HG03565 (cell line): ENCODE data around the gene CHRNG.
"Not testable (repeated sequence)": the region's sequence is repeated elsewhere in the genome, so short reads cannot be mapped to it uniquely, and the experiment has no call there.

ENCODE experiments used
- ATAC-seq: cut with Tn5 transposase; IDR thresholded peaks from one replicate; pipeline ENCODE4 v1.9.1; 2021; ENCODE audit warnings: mild to moderate bottlenecking, moderate library complexity; ENCODE audit not compliant: unreplicated experiment

The CHRNG gene

GRCh38 chr2:232527905-232528470 is 11.5 kb upstream of the CHRNG start:
- no peak for ATAC-seq

- no peak for ATAC-seq
These were observed 10.6 kb upstream of the CHRNG start for GRCh38 chr2:232528746-232529460.

GRCh38 chr2:232529806-232530547 is 9.5 kb upstream of the CHRNG start:
- ATAC-seq = no peak

- no peak for ATAC-seq
These were observed 8.7 kb upstream of the CHRNG start for GRCh38 chr2:232530626-232531260.

GRCh38 chr2:232532419-232532818 is 7.1 kb upstream of the CHRNG start:
- ATAC-seq = no peak

GRCh38 chr2:232532821-232533220 is 6.7 kb upstream of the CHRNG start:
- not testable (repeated sequence) for ATAC-seq

GRCh38 chr2:232533944-232534710 is 5.4 kb upstream of the CHRNG start:
- ATAC-seq = no peak

- ATAC-seq = no peak
These were observed 4.4 kb upstream of the CHRNG start for GRCh38 chr2:232534940-232535651.

- ATAC-seq = no peak
These were observed 3.5 kb upstream of the CHRNG start for GRCh38 chr2:232535761-232536530.

GRCh38 chr2:232537079-232537478 is 2.4 kb upstream of the CHRNG start:
- ATAC-seq = no peak

- ATAC-seq = no peak
These were observed 2.0 kb upstream of the CHRNG start for GRCh38 chr2:232537499-232537898.

- ATAC-seq = no peak
These were observed 821 bp upstream of the CHRNG start for GRCh38 chr2:232538671-232539070.

GRCh38 chr2:232540441-232541041 is 1.0 kb downstream of the CHRNG start:
- no peak for ATAC-seq

- ATAC-seq = no peak
These were observed 1.9 kb downstream of the CHRNG start for GRCh38 chr2:232541195-232541960.

GRCh38 chr2:232541961-232542714 is 2.6 kb downstream of the CHRNG start:
- ATAC-seq = no peak

GRCh38 chr2:232542715-232543467 is 3.4 kb downstream of the CHRNG start:
- no peak for ATAC-seq

GRCh38 chr2:232543491-232543890 is 4.0 kb downstream of the CHRNG start:
- no peak for ATAC-seq
